GM19328 (cell line): Measurements from ENCODE around the gene CDH24.
"Not testable (repeated sequence)": the region's sequence is repeated elsewhere in the genome, so short reads cannot be mapped to it uniquely, and the experiment has no call there.

Experiments
- ATAC-seq: cut with Tn5 transposase; IDR thresholded peaks from one replicate; pipeline ENCODE4 v1.9.1; 2021; ENCODE audit warnings: mild to moderate bottlenecking, moderate library complexity; ENCODE audit not compliant: unreplicated experiment

CDH24 gene

DNA sequence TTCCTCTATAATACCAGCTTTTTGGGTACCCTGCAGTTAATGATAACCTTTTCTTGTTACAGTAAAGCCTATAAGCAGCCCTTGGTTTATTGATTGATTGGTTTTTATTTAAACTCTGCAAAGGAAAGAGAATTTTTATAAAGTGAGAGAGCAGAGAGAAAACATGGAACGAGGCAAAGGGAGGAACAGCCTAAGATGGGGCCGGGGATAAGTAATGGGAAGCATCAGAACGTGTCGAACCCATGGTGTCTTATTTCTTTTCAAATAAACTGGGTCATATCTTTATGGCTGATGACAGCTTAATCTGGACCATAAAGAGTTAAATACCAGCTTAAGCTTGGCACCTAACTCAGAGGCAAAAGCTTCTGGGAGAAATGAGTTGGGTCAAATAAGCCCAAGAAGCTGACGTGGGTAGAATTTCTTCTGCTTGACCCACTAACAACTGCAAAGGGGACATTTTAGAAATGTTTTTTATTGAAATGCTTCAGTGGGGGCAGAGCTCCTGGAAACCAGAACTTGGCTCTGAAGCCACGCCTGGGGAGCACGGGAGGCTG, 35.4 kb downstream of the CDH24 start:
- no peak for ATAC-seq

DNA sequence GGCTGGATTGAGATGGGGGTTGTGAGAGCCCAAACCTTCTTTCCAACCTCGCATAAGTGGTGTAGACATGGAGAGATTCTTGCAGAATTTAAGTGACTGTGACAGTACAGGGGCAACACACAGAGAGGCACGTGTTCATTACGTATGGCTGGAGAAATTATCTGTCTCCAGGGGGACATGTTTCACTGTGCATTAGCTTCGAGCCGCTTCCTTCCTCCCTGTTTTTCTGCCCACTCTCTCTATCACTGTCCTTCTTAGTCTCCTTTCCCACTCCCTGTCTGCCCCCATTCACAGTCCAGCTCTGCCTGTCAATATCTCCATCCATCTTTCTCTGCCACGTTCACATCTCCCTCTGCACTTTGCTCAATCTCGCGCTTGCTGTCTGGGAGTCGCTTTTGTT, 35.9 kb downstream of the CDH24 start:
- ATAC-seq = no peak

DNA sequence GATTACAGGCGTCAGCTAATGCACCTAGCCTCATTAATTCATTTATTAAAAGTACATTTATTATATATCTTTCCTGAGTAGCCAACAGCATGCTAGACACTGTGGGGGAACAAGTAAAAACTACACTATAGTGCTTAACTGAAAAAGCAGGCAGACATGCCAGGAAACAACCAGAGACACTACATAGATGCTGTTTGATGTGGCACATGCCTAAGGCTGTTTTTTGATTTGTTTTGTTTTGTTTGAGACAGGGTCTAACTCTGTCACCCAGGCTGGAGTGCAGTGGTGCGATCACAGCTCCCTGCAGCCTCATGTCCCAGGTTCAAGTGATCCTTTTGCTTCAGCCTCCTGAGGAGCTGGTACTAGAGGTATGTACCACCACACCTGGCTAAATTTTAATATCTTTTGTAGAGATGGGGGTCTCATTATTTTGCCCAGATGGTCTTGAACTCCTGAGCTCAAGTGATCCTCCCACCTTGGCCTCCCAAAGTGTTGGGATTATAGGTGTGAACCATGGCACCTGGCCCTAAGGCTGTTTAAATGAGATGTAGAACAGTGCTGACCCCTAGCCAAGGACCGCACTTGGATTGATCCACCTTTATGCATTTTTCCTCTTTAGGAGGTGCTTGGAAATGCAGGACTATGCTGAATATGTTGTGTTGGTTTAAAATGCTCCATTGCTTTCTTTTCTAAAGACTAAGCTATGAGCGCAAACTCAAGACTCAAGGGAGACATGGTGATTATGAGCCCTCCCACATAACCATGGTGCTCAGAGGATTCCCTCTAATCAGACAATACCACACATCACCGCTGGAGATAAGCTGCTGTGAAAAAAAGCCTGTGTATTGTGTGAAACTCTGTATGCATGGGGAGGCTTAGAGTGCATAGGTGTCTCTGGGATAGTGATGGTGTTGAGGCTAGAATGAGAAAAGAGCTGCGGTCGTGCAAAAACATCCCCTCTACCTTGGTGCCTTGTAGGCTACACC, 36.9 kb downstream of the CDH24 start:
- ATAC-seq = no peak

- no peak for ATAC-seq
These were observed 39.2 kb downstream of the CDH24 start for GRCh38 chr14:23018107-23018506.

DNA sequence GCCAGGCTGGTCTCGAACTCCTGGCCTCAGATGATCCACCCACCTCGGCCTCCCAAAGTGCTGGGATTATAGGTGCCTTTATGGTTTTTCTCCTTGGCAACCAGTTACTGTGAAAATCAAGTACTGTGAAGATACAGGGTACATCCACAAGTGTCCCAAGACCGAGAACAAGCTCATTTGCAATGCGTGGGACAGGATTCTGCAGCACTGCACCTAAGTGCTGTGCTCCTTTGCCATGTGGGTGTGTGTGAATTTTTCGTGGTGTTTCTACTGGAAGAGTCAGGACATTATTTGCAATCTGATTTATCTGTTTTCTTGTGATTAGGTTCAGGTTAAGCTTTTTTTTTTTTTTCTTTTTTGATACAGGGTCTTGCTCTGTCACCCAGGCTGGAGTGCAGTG, 40.2 kb downstream of the CDH24 start:
- no peak for ATAC-seq

DNA sequence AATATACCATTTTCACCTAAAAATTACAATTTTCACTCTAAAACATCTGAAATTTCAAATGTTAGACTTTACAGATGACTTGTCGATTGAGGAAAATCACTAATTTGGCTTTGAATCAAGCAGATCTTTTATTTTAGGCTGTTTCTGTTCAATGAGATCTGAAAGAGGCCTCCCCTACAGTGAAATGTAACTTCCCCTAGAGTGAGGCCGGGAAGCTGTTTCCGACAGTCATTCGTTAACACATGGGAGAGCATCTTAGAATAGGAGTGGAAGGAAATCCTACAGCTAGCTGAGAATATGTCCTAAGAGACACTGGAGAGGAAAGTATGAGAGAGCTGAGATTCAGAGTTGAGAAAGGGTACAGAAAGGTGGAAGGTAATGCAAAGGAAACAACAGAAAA, 41.7 kb downstream of the CDH24 start:
- ATAC-seq = no peak

GRCh38 chr14:23013749-23014054, 43.6 kb downstream of the CDH24 start:
- not testable (repeated sequence) for ATAC-seq

DNA sequence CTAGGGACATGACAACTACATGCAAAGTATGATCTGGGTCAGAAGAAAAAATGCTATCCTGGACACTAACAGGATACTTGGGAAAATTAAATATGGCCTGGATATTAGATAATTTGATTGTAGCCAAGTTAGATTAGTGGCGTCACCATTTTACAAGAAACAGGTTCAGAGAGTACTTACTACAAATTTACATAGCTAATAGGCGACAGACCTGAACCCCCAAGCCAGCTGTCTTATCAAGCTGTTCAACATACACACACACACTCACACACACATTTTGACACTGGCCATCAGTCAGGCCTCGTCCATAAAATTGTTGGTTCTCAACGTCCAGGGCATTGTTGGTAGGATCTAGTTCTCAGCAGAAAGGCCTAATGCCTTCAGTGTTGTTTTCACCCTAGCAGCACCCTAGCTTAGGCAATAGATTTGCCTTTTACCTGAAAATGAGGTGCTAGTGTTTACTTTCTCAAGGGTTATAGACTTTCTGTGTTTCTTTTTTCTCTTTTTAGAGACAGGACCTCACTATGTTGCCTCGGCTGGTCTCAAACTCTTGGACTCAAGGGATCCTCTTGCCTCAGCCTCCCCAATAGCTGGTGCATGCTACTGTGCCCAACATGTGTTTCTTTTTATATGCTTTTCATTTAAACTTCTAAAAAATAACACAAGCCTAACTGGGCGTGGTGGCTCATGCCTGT, 44.1 kb downstream of the CDH24 start:
- ATAC-seq = no peak

GRCh38 chr14:23009939-23010726, 47.2 kb downstream of the CDH24 start, which contains the start of gene C14orf93:
C14orf93 (minus strand) TSS chr14:23010143; CDS start chr14:22999023, 11,120 bp downstream.
- ATAC-seq = no peak

DNA sequence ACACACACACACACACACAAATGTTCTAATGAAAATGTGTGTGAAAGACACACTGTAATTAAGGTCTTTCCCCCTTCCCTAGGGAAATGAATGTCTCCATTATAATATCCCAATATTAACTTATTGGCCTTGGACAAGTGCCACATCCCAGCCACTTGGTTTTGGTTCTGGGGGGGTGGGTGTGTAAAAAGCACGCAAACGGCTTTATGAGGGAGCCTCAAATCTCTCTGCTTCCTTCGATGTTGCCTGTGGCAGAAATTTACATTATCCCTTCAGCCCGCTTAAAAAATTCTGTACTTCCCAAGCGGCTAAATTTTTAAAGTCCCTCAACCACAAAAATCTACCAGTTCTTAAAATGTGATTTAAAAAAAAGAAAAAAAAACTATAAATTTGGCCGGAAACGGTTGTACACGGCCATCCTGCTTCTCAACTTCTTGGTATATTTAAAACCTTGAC, 47.8 kb downstream of the CDH24 start:
- no peak for ATAC-seq

DNA sequence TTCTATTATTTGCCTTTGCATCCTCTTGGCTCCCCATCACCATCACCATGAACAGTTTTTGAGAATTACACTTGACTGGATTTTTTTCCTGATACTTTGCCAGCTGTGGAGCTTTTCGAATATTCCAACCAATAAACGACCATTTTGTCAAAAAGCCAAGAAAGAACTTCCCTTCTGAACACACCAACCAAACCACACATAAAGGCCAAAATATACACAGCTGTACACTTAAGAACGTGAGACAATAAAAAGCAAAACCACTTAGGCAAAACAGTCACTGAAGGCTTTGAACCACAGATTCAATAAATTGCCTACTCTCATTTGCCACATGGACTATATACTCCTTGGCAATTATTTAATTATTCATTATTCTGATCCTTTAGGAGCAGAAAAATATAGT, 48.5 kb downstream of the CDH24 start:
- no peak for ATAC-seq

- ATAC-seq = peak; percentile 98
These were observed 50.5 kb downstream of the CDH24 start for GRCh38 chr14:23006544-23007419.

DNA sequence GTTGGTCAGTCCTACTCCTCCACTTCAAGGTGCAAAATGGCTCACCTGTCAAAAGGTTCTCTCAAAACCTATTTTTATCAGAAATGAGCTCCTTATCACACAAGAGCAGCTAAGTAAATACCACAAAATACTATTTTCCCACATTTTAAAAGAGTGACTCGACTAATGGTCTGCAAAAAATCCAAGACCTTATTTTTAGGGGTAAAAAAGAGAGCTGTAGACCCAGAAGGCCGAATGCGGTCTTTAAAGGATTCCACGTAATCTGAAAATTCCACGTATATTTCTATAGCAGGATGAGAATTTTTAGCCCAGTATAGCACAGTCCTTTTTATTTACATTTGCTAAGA, 51.2 kb downstream of the CDH24 start:
- ATAC-seq = no peak

GRCh38 chr14:23005451-23006187, 51.7 kb downstream of the CDH24 start:
- ATAC-seq = no peak

DNA sequence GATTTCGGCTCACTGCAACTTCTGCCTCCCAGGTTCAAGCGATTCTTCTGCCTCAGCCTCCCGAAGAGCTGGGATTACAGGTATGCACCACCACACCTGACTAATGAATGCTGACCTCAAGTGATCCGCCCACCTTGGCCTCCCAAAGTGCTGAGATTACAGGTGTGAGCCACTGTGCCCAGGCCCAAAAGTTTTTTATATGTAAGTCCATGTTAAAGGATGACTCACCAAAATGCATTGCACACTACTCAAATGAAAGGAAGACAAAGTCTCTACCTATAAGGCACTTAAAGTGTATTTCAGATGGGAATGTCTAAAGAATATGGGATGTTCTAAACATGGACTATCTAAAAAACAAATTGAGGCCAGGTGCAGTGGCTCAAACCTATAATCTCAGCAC, 53.0 kb downstream of the CDH24 start:
- not testable (repeated sequence) for ATAC-seq

- no peak for ATAC-seq
These were observed 54.7 kb downstream of the CDH24 start for GRCh38 chr14:23002592-23002991.

DNA sequence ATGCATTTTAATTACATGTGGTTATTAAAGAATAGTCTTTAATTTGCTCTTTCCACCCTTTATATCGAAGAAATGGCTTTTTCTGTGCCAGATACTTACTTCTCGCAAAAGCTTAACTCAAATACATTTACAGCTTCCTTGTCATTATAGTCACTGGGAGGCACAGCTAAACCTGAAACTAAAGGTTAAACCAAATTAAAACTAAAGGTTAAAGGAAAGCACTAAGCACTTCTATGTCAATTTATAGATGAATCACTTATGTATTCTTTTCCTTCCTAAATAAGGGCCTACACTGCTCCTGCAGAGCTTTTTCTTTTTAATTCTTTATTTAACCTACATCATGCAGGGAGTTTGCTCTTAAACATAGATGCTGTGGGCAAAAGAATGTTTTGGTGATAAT, 56.5 kb downstream of the CDH24 start:
- ATAC-seq = no peak

GRCh38 chr14:22998329-22999012, 58.8 kb downstream of the CDH24 start:
- ATAC-seq = no peak
